Measurements from ENCODE around the gene FICD. TPM values are rescaled to one million over a fixed set of nuclear protein-coding genes. Genes with fewer than 3 reads are reported as not detected.

Gene FICD
- total RNA-seq, 2 donors from 2014 or later = 4.0 to 7.7 TPM

- H3K9me3 Mint-ChIP-seq = no peaks in the 10 kb centered on the region
- peaks cover 17 to 26% of the 10 kb centered on the region in 2 donors for H3K36me3 Mint-ChIP-seq (ENCODE audit: insufficient read depth in 2 of 2)
- H3K27ac Mint-ChIP-seq = peak overlapping the region; percentile 83
- H3K27me3 Mint-ChIP-seq (ENCODE audit: low read depth) = no peaks in the 10 kb centered on the region
- peaks cover 86% of the 10 kb centered on the region for H3K4me1 Mint-ChIP-seq (ENCODE audit: low read depth)
- H3K4me3 Mint-ChIP-seq = peak overlapping the region in 1 of 2 donors; percentile 84
- no peak for ATAC-seq (replicated peaks in 1 of 2)
- DNase-seq = no peak
These were observed 52.6 kb downstream of the FICD start for GRCh38 chr12:108567406-108568337.

DNA sequence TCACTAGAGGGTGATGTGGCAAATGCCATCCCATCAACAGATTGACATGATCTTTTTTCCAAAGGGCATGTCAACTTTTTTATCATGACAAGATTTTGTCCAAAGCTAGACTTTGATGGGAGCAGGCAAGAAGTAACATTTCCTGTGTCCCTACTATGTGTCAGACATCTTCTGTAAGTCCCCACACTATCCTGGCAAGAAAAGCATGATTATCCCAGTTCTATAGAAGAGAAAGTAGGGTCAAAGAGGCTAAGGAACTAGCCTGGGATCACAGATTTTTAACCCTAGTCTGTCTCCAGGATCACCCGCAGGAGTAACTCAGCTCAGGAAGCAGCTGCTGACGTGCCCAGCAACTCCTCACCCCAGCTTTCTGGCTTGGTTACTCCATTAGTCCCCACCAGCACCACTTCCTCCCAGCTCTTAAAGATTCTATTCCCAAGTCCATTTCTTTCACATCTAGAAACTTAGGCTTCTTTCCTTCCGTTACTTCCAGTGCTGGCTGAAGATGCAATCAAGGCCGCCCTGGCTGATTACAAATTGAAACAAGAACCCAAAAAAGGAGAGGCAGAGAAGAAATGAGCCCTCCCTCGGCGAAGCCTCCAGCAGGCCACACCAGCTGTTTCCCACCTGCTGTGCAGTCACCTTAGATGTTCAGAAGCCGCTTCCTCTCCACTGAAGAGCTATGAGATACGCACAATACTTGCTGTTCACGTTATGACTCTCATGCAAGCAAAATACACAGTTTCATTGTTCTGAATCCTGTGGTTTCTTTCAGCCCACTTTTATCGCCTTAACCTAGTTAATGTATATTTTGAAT, 53.5 kb downstream of the FICD start:
- Mint-ChIP-seq H3K36me3 (ENCODE audit: insufficient read depth in 2 of 2) (peaks cover 14 to 26% of the 10 kb centered on the region in 2 donors), H3K4me1 (ENCODE audit: low read depth) (peaks cover 89% of the 10 kb centered on the region), H3K9me3 (no peaks in the 10 kb centered on the region), H3K27me3 (ENCODE audit: low read depth) (no peaks in the 10 kb centered on the region), H3K27ac (peak overlapping the region; percentile 83), H3K4me3 (peak overlapping the region; percentile 84 to 88)
- DNase-seq (peak; percentile 78 to 83), ATAC-seq (replicated peaks in 1 of 2) (peak; percentile 88 to 92)

Other genes starting within 250 kb of the FICD start
- gene CMKLR1, start 176.0 kb upstream of the FICD start, total RNA-seq = not detected
- 10 to 100 TPM; 75.7 to 78.8 TPM for gene SART3, start 45.9 kb downstream of the FICD start, total RNA-seq
- gene ISCU, start 47.3 kb downstream of the FICD start, total RNA-seq = 100 to 1,000 TPM; 115 to 139 TPM
- gene TMEM119, start 82.8 kb downstream of the FICD start, total RNA-seq = under 1 TPM; 0.65 to 0.74 TPM
- gene SELPLG, start 118.6 kb downstream of the FICD start, total RNA-seq = 10 to 100 TPM; 49.6 to 55.4 TPM
- gene CORO1C, start 216.2 kb downstream of the FICD start, total RNA-seq = 10 to 100 TPM; 35.6 to 38.3 TPM

All from activated T-cell treated with anti-CD3 and anti-CD28 coated beads, Interleukin-2, amount 50 U/mL, for 72 hours (primary cell).